GM13977 (cell line): ENCODE results near the gene EPB41L2.

Experiments
- DNase-seq: peaks from one replicate; pipeline ENCODE4 v3.0.0; 2012; ENCODE audit warnings: low spot score
- in situ Hi-C: fragments of 300-500 bp; cut with MboI; formaldehyde crosslinking; loops from one replicate; pipeline ENCODE4 v1.12.0; 2022; ENCODE audit warnings: low sequenced_read_pairs, low pct_unique_long_range_greater_than_20kb, mixed read lengths, inconsistent platforms; ENCODE audit not compliant: unreplicated experiment
- TF ChIP-seq, protein P1 (sequence below): IDR thresholded peaks from 2 replicates; pipeline ENCODE4 v1.5.1; 2012; ENCODE audit warnings: mild to moderate bottlenecking, control low read depth; ENCODE audit not compliant: insufficient read depth; ENCODE audit errors: extremely low read depth, missing control alignments

EPB41L2 gene

DNA sequence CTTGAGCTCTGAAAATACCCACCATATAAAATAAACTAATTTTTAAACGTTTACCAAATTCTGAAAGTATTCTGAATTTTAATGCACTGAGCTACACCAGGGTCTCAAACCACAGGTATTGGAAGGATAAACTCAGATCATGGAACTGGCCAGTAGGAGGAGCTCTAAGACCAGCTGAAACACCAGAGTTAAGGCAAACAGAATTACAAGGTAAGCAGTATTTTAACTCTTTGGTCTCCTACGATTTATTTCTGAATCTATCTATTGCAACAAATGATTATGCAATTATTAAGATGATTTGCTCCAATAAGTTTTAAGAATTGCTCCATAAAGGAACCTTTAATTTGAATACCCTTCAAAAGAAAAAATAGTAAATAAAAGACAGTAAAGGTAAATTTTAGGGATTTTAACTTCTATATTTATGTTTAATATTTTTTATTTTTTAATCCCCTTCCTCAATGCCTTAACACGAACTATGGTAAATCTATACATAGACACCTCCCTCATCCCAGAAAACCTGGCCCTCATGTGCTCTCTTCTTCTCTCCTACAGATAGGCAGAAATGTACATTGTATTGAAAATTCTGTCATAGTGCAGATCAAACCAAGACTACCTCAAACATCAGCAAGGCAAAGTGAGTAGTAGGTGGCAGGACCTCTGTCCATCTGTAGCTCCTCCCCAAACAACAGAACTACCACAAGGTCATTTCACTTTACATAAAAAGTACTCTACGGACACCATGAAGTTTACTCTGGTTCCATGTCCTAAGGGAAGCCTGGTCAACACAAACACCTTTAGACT is 177.5 kb downstream of the EPB41L2 start:
- TF ChIP-seq, protein P1, sequence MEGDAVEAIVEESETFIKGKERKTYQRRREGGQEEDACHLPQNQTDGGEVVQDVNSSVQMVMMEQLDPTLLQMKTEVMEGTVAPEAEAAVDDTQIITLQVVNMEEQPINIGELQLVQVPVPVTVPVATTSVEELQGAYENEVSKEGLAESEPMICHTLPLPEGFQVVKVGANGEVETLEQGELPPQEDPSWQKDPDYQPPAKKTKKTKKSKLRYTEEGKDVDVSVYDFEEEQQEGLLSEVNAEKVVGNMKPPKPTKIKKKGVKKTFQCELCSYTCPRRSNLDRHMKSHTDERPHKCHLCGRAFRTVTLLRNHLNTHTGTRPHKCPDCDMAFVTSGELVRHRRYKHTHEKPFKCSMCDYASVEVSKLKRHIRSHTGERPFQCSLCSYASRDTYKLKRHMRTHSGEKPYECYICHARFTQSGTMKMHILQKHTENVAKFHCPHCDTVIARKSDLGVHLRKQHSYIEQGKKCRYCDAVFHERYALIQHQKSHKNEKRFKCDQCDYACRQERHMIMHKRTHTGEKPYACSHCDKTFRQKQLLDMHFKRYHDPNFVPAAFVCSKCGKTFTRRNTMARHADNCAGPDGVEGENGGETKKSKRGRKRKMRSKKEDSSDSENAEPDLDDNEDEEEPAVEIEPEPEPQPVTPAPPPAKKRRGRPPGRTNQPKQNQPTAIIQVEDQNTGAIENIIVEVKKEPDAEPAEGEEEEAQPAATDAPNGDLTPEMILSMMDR = peak; percentile 80
- in situ Hi-C loops = loop anchor here (5.0 to 25.0 kb wide), 2 partner anchors 232 to 652 kb away; no protein-coding TSS in a partner anchor

DNA sequence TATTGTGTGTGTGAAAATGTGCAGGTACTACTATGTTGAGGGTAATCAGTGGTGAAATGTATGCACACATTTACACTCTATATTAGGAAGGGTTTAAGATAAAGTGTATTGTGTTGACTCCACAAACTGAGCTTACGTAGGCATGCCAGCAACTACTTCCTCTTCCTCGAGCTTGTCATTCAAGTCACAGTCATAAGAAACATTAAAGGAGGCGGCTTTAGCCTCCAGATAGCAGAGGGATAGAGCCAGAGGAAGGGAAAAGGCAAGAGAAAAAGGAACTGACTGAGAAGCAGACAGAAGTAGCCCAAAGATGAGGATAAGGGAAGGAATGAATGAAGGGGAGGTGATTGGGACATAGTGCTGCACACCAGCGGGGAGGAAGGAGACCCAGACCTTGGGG is 180.7 kb downstream of the EPB41L2 start:
- DNase-seq = no peak
- in situ Hi-C loops = loop anchor here (25.0 kb wide), 1 partner anchor 655 kb away; no protein-coding TSS in a partner anchor
- TF ChIP-seq, protein P1 = no peak

More for the DNA sequence above, 177.5 kb downstream of the EPB41L2 start:
- DNase-seq = peak; percentile 47

DNA sequence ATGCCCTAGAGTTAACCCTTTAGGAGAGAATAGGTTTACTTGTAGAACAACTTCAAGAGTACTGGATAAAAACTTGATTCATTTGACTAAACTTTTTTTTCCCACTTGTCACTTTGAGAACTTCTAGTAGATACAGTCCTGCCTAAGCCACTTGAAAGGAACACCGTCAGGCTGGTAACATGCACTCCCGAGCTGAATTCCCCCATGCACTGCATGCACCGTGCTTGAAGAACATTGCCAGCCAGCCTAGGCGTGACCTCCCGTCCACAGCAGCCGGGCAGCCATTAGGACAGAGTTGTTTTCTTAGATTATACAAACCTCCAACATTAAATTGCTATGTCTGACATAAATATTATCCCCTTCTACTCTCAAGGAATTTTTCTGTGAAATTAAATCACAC is 183.2 kb downstream of the EPB41L2 start:
- in situ Hi-C loops = loop anchor here (25.0 kb wide), 1 partner anchor 657 kb away; no protein-coding TSS in a partner anchor
- DNase-seq = no peak
- TF ChIP-seq, protein P1 = no peak

DNA sequence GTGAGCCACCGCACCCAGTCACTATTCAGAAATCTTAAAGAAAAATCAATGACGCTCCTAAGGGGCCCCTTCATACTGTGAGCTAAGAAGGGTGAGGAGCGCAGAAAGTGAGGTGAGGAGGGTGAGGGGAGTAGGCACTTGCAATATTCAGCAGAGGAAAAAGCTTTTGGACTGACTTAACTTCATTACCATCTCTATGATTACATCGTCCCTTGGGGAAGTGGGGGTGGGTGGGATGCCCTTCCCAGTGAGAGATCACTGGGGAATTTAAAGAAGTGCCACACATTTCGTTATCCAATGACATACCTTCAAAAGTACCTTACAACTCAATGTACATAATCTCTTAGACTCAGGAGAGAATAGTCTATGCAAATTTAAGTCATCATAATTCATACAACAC is 189.3 kb downstream of the EPB41L2 start:
- no peak for DNase-seq
- TF ChIP-seq, protein P1 = no peak
- in situ Hi-C loops = no loop called here

DNA sequence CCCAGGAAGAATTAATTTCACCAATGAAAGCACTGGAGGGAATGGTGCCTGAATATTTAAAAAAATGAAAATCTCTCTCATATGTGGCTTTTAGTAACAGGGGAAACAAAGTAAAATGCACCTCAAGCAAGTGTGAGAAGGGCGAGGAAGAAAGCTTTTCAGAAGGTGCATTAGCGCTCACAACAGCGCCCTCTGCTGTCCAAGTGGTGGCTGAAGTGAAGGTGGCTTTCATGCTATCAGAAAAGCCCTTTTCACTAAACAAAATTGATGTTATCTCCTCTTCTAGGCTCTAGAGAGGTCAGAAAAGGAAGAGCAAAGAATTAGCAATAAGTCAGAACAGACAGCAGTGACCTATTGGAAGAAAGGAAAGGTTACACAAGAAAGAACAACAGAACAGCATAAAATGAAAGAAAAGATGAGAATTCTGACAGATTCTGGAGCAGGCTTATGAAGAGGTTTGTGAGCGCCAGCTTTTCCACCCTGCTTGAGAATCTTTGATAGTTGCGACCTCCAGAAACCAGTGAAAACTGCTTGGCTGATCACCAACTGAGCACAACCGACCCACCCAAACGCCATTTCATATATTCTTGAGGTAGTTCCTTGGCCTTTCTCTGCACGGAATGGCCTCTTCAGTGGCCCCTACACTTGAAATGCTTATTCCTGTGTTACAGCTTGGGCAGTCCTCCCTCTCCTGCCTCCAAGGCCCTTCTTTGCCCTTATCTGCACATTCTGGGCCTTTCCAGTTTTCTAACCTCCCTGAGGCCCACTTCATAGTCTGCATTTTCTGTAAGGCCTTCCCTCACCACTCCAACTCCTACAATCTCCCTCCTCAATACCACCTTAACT is 190.6 kb downstream of the EPB41L2 start:
- in situ Hi-C loops = no loop called here
- DNase-seq = peak; percentile 32
- TF ChIP-seq, protein P1 = peak; percentile 92

DNA sequence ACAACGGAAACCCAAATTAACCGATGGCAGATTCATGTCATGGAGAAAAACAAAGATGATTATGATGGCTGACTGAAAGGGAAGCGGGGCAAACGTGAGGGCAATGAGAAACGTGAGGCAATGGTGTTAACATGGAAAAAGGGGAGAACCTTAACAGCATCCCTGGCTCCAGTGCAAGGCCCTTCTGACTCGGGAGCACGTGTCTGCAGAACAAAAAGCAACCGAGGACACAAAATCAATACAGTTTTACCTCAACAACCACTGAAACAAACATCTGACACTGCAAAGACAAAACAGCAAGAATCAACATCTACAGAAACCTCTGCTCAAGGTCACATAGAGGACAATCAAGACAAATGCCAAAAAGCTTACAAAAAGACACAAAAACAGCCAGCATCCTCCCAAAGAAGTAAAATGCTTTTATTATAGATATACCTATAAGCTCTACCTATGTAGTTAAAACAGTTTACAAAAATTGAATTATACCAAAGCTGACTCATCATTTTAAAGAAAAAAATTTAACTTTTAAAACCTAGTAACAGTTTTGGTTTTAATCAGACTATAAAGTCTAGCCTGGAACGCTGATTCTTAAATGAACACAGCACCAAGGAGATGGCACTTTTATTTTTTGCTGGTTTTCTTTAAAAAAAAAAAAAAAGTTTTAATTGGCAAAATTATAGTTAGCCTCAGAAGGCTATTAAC is 192.7 kb downstream of the EPB41L2 start:
- DNase-seq = no peak
- in situ Hi-C loops = no loop called here
- TF ChIP-seq, protein P1 = no peak
